OCI-M1 (cell line): Measurements from ENCODE around the gene NOTCH4.

Experiments
- DNase-seq: peaks from one replicate; lab custom pipeline; 2025; lab: John Stamatoyannopoulos, UW

Gene NOTCH4

GRCh38 chr6:32163559-32164258 lies 60.2 kb downstream of the NOTCH4 start:
- no peak for DNase-seq

GRCh38 chr6:32158052-32158451 lies 65.8 kb downstream of the NOTCH4 start:
- DNase-seq = no peak

- no peak for DNase-seq
Measured at GRCh38 chr6:32156891-32157290, 67.0 kb downstream of the NOTCH4 start.

GRCh38 chr6:32154514-32155161 lies 69.2 kb downstream of the NOTCH4 start:
- DNase-seq = peak; percentile 88

GRCh38 chr6:32153564-32154513 lies 70.0 kb downstream of the NOTCH4 start, which contains the start of gene PPT2:
Gene PPT2 (plus strand): TSS chr6:32154141. CDS start chr6:32154595, 454 bp downstream.
- DNase-seq = peak; percentile 97

- DNase-seq = peak; percentile 84
Measured at GRCh38 chr6:32152769-32153563, 70.9 kb downstream of the NOTCH4 start.

- DNase-seq = no peak
Measured at GRCh38 chr6:32151863-32152768, 71.8 kb downstream of the NOTCH4 start, which contains the start of gene PRRT1. Gene PRRT1 (minus strand): TSS chr6:32151939. CDS start chr6:32151827, 112 bp downstream.

GRCh38 chr6:32151181-32151862 lies 72.5 kb downstream of the NOTCH4 start:
- DNase-seq = no peak

- no peak for DNase-seq
Measured at GRCh38 chr6:32149932-32150870, 73.7 kb downstream of the NOTCH4 start.

GRCh38 chr6:32149092-32149755 lies 74.6 kb downstream of the NOTCH4 start:
- DNase-seq = no peak

GRCh38 chr6:32148289-32149091 lies 75.4 kb downstream of the NOTCH4 start:
- no peak for DNase-seq

- no peak for DNase-seq
Measured at GRCh38 chr6:32147401-32148132, 76.3 kb downstream of the NOTCH4 start.

GRCh38 chr6:32146687-32147086 lies 77.2 kb downstream of the NOTCH4 start:
- DNase-seq = no peak

GRCh38 chr6:32146287-32146686 lies 77.6 kb downstream of the NOTCH4 start:
- DNase-seq = no peak
